ENCODE data around the gene SNX30.

The SNX30 gene

DNA sequence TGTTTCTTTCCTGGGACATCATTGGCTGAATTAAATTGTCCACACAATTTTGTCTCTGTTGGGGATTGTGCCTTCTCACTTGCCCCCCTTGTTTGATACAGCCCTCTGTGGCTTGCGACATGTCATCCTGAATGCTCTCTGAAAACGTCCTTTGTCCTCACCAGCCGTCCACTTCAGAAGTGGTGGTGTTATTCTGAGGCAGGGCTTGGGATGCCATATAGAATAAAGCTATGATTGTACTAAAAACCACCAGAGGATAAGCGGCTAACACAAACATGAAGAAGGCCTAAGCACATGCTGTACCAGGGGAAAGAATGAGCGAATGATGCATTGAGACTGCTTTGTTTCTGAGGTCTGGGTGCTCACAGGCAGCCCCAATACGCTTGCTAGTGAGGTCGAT is 3.5 kb upstream of the SNX30 start:
- no peak for TF ChIP-seq EP300 (IDR thresholded peaks at IDR 0.05; ENCODE audit: borderline replicate concordance)
- TF ChIP-seq NFIC (IDR thresholded peaks at IDR 0.05), result no peak
- TF ChIP-seq TEAD4 (IDR thresholded peaks at IDR 0.05), result no peak
- TF ChIP-seq ZBTB7A (IDR thresholded peaks at IDR 0.05; ENCODE audit: low read depth), result no peak
- no peak for TF ChIP-seq TCF12 (IDR thresholded peaks at IDR 0.05; ENCODE audit: low read depth)
- TF ChIP-seq, protein P1, sequence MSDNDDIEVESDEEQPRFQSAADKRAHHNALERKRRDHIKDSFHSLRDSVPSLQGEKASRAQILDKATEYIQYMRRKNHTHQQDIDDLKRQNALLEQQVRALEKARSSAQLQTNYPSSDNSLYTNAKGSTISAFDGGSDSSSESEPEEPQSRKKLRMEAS (IDR thresholded peaks at IDR 0.05), result no peak
- TF ChIP-seq, protein P2, sequence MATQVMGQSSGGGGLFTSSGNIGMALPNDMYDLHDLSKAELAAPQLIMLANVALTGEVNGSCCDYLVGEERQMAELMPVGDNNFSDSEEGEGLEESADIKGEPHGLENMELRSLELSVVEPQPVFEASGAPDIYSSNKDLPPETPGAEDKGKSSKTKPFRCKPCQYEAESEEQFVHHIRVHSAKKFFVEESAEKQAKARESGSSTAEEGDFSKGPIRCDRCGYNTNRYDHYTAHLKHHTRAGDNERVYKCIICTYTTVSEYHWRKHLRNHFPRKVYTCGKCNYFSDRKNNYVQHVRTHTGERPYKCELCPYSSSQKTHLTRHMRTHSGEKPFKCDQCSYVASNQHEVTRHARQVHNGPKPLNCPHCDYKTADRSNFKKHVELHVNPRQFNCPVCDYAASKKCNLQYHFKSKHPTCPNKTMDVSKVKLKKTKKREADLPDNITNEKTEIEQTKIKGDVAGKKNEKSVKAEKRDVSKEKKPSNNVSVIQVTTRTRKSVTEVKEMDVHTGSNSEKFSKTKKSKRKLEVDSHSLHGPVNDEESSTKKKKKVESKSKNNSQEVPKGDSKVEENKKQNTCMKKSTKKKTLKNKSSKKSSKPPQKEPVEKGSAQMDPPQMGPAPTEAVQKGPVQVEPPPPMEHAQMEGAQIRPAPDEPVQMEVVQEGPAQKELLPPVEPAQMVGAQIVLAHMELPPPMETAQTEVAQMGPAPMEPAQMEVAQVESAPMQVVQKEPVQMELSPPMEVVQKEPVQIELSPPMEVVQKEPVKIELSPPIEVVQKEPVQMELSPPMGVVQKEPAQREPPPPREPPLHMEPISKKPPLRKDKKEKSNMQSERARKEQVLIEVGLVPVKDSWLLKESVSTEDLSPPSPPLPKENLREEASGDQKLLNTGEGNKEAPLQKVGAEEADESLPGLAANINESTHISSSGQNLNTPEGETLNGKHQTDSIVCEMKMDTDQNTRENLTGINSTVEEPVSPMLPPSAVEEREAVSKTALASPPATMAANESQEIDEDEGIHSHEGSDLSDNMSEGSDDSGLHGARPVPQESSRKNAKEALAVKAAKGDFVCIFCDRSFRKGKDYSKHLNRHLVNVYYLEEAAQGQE (IDR thresholded peaks at IDR 0.05; ENCODE audit: low read depth), result no peak
- TF ChIP-seq RAD21 (IDR thresholded peaks at IDR 0.05; ENCODE audit: low read depth), result no peak
- no peak for TF ChIP-seq TAF1 (IDR thresholded peaks at IDR 0.05; ENCODE audit: low read depth)
- TF ChIP-seq FOXM1 (IDR thresholded peaks at IDR 0.05; ENCODE audit: borderline replicate concordance, low read depth), result no peak
- TF ChIP-seq, protein P3, sequence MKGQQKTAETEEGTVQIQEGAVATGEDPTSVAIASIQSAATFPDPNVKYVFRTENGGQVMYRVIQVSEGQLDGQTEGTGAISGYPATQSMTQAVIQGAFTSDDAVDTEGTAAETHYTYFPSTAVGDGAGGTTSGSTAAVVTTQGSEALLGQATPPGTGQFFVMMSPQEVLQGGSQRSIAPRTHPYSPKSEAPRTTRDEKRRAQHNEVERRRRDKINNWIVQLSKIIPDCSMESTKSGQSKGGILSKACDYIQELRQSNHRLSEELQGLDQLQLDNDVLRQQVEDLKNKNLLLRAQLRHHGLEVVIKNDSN (IDR thresholded peaks at IDR 0.05), result no peak

DNA sequence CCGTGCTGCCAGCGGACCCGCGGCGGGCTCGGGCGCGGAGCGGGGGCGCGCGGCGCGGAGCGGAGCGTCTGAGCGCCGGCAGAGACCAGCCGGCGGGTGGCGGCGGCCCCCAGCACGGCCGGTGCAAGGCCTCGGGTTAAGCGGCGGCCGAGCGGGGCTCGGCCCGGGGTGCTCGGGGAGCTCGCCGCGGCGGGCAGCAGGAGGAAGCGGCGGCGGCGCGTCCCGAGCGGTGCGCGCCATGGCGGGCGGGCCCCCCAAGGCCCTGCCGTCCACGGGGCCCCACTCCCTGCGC is 150 bp downstream of the SNX30 start:
- TF ChIP-seq RAD21 (IDR thresholded peaks at IDR 0.05; ENCODE audit: low read depth), result no peak
- TF ChIP-seq, protein P3 (IDR thresholded peaks at IDR 0.05), result no peak

DNA sequence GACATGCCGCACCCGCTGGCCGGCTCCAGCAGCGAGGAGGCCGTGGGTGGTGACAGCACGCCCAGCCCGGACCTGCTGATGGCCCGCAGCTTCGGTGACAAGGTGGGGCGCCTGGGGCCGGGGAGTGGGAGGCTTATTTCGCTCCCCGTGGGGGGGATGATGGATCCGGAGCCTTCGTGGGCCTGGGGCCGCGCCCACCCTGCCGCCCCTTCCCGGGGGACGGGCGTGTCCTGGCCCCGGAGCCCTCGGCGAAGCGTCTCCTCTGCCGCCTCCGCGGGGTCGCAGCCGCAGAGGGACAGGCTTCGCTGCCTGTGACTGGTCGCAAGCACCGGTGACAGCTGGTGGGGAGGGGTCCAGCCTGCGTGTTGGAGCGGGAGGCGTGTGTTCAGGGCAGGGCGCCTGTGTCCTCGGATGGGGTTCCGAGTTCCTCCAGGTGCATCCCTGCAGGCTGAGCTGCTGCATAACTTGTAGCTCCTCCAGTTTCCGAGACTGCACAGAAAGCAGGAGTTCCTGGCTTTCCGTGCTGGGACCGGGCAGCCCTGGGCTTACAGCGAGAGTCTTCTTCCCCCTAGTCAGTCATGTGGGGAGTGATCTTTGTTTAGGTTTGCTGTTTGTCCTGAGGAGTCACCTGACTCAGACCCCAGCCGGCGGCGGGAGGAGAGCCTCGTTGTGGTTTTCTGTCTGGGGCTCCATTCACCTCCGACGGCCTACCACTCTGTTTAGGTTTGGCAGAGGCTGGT is 666 bp downstream of the SNX30 start:
- TF ChIP-seq, protein P1 (IDR thresholded peaks at IDR 0.05), result no peak; the same call in 1 of the 2 replicates
- TF ChIP-seq TAF1 (IDR thresholded peaks at IDR 0.05; ENCODE audit: low read depth) (no peak), RAD21 (IDR thresholded peaks at IDR 0.05; ENCODE audit: low read depth) (no peak)
- TF ChIP-seq, protein P3 (IDR thresholded peaks at IDR 0.05), result peak; percentile 69

DNA sequence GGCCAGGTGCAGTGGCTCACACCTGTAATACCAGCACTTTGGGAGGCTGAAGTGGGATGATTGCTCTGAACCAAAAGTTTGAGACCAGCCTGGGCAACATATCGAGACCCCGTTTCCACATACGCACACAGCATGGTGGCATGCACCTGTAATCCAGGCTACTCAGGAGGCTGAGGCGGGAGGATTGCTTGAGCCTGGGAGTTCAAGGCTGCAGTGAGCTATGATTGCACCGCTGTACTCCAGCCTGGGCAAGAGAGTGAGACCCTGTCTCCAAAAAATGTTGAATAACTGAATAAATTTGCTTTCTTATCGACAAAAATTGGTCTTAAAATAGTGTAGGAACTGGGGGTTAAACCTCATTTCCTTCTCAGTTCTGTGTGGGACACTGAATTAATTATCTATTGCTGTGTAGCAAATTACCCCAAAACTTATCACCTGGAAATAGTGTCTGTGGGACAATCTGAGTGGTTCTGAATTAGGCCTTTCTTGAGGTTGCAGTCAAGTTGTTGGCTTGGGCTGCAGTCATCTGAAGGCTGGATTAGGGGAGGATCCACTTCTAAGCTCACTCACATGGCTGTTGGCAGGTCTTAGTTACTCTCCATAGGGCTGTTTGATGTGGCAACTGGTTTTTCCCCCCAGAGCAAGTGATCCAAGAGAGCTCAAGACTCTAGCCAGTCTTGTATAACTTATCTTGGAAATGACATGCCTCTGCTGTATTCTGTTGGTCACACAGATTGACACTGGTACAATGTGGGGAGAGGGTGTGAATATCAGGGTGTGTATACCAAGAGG is 2.0 kb downstream of the SNX30 start:
- TF ChIP-seq, protein P3 (IDR thresholded peaks at IDR 0.05), result no peak
- TF ChIP-seq FOXM1 (IDR thresholded peaks at IDR 0.05; ENCODE audit: borderline replicate concordance, low read depth) (no peak), EP300 (IDR thresholded peaks at IDR 0.05; ENCODE audit: borderline replicate concordance) (no peak), ZBTB7A (IDR thresholded peaks at IDR 0.05; ENCODE audit: low read depth) (no peak), CEBPB (IDR thresholded peaks at IDR 0.05) (no peak), EGR1 (IDR thresholded peaks at IDR 0.05) (no peak), RAD21 (IDR thresholded peaks at IDR 0.05; ENCODE audit: low read depth) (no peak), TCF12 (IDR thresholded peaks at IDR 0.05; ENCODE audit: low read depth) (no peak), CREB1 (IDR thresholded peaks at IDR 0.05; ENCODE audit: low read depth) (no peak), NFIC (IDR thresholded peaks at IDR 0.05) (no peak), TEAD4 (IDR thresholded peaks at IDR 0.05) (no peak)
- TF ChIP-seq, protein P2 (IDR thresholded peaks at IDR 0.05; ENCODE audit: low read depth), result no peak
- TF ChIP-seq, protein P1 (IDR thresholded peaks at IDR 0.05), result no peak

DNA sequence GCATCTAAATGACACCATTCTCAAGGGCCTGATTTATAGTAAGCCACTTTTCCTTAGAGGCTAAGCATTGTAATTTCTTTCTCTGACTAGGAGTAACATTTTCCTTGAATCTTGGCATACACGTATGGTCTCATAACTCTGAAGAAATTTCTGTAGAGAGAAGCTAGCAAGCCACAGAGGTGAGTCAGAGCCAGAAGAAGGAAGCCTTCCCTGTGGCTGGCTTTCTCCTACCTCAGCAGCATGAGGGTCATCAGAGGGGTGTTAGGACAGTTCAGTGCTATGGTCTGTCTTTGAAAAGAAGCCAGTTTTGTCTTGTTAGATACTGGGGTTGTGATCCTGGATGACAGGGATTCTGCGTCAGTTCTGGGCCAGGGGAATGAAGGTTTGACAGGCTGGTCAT is 3.2 kb downstream of the SNX30 start:
- TF ChIP-seq NFIC (IDR thresholded peaks at IDR 0.05) (no peak), RAD21 (IDR thresholded peaks at IDR 0.05; ENCODE audit: low read depth) (no peak), CEBPB (IDR thresholded peaks at IDR 0.05) (no peak), CREB1 (IDR thresholded peaks at IDR 0.05; ENCODE audit: low read depth) (no peak), TAF1 (IDR thresholded peaks at IDR 0.05; ENCODE audit: low read depth) (no peak), ZBTB7A (IDR thresholded peaks at IDR 0.05; ENCODE audit: low read depth) (no peak), YY1 (IDR thresholded peaks at IDR 0.05; ENCODE audit: low read depth) (no peak), TEAD4 (IDR thresholded peaks at IDR 0.05) (no peak), FOXM1 (IDR thresholded peaks at IDR 0.05; ENCODE audit: borderline replicate concordance, low read depth) (no peak), EP300 (IDR thresholded peaks at IDR 0.05; ENCODE audit: borderline replicate concordance) (no peak), EGR1 (IDR thresholded peaks at IDR 0.05) (no peak), TCF12 (IDR thresholded peaks at IDR 0.05; ENCODE audit: low read depth) (no peak)
- TF ChIP-seq, protein P3 (IDR thresholded peaks at IDR 0.05), result no peak
- TF ChIP-seq, protein P1 (IDR thresholded peaks at IDR 0.05), result no peak
- TF ChIP-seq, protein P2 (IDR thresholded peaks at IDR 0.05; ENCODE audit: low read depth), result no peak

All from Ishikawa (cell line).